T-helper 1 cell (primary cell): ENCODE measurements around the gene ZYG11A.
"Not testable (repeated sequence)": the region's sequence is repeated elsewhere in the genome, so short reads cannot be mapped to it uniquely, and the experiment has no call there.

ENCODE experiments used
- DNase-seq, 5 donors: peaks; one replicate each; pipeline ENCODE4 v3.0.0-alpha.2; 2012 to 2020
- total RNA-seq, 4 donors: gene quantifications; one replicate each; lab custom pipeline; 2026; lab: John Stamatoyannopoulos, UW

The ZYG11A gene
- total RNA-seq: 0 to 0.54 (median 0.35) reads per million in 4 donors

DNA sequence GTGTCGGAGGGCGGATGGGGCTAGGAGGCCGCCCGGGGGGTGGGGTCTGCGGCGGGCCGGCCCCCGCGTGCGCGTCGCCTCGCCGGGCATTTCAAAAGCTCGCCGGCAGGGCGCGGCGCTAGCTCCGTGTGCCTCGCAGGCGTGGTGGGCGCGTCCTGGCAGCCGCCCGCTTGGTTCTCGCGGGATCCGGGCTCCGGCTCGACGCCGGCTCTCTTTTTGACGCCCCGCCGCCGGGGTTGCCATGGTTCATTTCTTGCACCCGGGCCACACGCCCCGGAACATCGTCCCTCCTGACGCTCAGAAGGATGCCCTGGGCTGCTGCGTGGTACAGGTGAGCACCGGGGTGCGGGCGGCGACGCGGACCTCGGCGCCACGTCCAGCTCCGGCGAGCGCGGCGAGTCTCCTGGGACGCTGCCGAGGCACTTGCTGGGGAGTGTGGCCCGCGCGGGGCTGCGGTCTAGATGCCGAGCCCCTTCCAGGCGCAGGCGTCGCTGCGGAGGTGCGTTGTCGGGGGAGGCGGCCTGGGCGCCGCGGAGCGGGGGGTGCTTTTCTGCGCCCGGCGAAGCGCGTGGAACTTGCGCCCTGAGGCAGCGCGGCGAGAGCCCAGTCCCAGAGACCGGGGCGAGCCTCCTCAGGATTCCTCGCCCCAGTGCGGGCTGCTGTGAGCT is at the start of gene ZYG11A:
Gene ZYG11A (plus strand): TSS at position 118 of the 668 bp plus-strand sequence. CDS start 124 bp downstream, at position 242.
- DNase-seq: peak; percentile 32 to 82 (median 54)

DNA sequence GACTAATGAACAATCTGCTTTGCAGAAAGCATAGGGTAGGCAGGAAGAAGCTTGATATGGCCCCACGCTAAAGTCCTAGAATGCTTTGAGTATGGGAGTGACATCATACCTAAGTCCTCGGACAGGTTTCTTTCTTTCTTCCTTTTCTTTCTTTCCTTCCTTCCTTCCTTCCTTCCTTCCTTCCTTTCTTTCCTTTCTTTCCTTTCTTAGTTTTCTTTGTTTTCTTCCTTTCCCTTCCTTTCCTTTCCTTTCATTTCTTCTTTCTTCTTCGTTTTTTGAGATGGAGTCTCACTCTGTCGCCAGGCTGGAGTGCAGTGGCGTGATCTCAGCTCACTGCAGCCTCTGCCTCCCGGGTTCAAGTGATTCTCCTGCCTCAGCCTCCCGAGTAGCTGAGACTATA is 48.8 kb upstream of the ZYG11A start:
- DNase-seq: not testable (repeated sequence)

DNA sequence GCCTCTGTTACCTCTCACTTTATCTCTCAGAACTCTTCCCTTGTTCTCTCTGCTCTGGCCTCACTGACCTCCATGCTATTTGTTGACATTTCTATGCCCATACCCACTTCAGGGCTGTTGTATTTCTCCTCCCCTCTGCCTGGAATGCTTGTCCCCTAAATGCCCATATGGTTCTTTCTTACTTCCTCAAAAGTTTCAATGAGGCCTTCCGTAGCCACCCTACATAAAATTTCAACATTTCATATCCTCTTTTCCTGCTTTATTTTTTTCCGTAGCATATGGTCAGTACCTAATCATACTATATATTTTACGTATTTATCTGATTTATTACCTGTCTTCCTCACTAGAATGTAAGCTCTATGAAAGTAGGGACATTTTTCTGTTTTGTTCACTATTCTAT is 47.1 kb upstream of the ZYG11A start:
- no peak for DNase-seq

DNA sequence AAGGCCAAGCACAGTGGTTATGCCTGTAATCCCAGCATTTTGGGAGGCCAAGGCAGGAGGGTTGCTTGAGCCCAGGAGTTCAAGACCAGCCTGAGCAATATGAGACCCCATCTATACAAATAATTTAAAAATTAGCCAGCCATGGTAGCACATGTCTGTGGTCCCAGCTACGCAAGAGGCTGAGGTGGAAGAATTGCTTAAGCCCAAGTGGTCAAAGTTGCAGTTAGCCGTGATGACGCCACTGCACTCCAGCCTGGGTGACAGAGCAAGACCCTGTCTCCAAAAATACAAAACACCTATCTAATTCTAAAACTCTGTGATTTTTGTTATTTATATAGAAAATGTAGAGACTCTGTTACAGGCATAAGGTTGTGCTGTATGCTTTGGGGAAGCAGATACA is 44.2 kb upstream of the ZYG11A start:
- no peak for DNase-seq

DNA sequence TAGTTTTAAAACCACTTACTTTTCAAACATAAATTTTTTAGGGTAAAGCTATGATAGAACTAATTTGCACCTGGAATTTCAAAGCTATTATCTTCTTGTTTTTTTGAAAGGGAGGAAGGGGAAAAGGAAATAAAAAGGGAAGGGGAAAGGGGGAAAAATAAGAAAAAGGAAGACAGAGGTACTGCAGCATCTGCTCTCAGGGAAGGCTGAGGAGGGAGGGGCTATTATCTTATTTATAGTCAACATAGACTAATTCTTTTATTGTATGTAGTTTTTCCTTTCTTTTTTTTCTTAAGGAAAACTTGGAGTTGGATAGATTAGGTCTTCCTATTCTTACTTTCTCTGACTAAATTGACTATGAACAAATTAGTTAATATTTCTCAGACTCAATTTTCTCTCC is 41.5 kb upstream of the ZYG11A start:
- no peak for DNase-seq

DNA sequence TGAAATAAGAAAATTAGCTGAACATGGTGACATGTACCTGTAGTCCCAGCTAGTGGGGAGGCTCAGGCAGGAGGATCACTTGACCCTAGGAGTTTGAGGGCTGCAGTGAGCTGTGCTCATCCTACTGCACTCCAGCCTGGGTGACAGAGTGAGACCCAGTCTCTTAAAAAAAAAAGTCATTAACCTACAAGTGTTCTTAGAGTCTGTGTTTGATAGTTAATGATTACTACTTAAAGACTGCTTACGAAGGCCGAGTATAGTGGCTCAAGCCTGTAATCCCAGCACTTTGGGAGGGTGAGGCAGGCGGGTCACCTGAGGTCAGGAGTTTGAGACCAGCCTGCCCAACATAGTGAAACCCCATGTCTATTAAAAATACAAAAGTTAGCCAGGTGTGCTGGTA is 38.5 kb upstream of the ZYG11A start:
- not testable (repeated sequence) for DNase-seq

DNA sequence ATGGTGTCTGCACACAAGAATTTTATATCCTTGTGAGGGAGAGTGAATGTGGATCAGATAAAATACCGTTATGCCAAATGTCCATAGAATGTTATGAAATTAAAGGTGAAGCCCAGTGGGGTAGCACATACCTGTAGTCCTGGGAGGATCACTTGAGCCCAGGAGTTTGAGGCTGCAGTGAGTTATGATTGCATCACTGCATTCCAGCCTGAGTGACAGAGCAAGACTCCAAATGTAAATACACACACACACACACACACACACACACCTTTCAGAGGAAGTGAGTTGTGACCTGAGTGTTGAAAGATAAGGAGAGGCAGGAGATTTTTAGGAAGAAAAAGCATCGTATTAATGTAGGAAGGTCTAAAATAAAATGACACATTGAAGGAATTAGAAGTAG is 28.1 kb upstream of the ZYG11A start:
- DNase-seq: no peak

DNA sequence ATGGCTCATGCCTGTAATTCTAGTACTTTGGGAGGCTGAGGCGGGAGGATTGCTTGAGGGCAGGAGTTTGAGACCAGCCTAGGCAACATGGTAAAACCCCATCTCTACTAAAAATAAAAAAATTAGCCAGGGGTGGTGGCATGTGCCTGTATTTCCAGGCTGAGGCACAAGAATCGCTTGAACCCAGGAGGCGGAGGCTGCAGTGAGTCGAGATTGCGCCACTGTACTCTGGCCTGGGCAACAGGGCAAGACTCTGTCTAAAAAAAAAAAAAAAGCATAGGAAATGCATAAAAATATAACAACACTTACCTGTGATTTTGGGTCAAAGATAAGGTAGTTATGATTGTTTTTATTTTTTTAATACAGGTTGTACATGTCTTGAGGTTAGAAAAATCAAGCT is 21.7 kb upstream of the ZYG11A start:
- not testable (repeated sequence) for DNase-seq

DNA sequence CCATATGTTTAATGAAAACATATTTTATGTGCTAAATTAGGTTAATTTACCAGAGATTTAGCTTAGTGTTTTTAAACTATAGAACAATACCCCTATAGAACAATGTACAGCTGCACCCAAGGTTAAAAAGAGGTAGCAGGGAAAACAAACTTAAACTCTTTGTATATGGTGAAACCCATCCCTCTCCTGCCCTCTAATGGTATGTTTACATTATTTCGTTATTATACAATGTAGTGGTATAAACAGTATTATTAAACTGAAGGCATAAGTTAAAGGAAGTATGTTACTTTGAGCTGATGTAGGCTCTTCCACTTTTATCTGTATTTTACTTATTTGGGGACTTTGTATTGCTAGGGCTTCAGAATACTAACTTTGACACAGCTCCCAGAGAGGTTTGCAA is 16.7 kb upstream of the ZYG11A start:
- peak in 1 of 5 donors; percentile 3 for DNase-seq

DNA sequence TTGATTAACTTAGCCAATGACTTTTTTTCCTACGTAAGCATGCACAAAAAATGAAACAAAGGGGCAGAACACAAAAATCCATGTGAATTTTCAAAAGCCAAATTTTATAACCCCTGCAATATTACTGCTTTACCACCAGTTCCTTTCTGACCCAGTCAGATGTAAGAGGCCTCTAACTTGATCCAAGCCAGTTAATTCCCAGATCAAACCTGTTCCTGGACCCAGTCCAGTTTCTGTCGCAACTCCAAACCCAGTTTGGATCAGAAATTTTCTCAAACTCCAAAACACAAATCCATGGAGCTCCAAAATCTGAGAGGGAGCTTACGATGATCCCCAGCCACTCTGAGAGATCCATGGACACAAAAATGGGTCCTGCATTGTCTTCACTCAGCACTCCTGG is 7.8 kb upstream of the ZYG11A start:
- no peak for DNase-seq

DNA sequence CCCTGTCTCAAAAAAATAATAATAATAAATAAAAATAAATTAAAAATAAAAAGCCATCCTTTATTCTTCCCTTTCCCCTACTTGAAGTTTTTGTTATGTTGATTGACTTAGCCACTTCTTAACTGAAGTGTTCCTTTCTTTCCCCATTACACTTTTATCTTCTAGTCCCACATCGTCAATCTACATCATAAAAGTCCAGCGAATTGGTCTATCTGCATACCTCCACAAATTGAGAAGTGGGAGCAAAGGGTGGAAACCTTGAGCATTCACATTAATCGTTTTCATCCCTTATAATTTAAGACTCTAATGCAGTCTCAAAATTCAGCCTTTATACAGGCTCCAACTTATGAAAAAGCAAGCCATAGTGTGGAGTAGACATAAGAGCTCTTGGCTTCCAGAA is 6.5 kb upstream of the ZYG11A start:
- DNase-seq: no peak

DNA sequence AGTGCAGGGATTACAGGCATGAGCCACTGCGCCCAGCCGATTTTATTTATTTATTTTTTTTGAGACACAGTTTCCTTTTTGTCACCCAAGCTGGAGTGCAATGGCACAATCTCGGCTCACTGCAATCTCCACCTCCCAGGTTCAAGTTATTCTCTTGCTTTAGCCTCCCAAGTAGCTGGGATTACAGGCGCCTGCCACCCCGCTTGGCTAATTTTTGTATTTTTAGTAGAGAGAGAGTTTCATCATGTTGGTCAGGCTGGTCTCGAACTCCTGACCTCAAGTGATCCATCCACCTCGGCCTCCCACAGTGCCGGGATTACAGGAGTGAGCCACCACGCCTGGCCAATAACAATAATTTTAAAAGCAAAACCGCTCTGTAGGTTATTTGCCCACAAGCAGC is 3.4 kb upstream of the ZYG11A start:
- DNase-seq: not testable (repeated sequence)

DNA sequence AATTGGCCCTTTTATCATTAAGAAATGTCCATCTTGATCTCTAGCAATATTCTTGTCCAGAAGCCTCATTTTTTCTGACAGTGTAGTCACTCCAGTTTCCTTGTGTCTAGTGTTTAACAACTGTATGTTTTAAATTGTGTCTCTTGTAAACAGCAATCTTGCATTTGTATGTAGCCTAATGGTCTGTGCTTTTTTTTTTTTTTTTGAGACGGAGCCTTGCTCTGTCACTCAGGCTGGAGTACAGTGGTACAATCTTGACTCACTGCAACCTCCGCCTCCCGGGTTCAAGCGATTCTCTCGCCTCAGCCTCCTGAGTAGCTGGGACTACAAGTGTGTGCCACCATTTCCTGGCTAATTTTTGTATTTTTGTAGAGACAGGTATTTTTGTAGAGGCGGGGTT is 2.6 kb downstream of the ZYG11A start:
- DNase-seq: not testable (repeated sequence)

DNA sequence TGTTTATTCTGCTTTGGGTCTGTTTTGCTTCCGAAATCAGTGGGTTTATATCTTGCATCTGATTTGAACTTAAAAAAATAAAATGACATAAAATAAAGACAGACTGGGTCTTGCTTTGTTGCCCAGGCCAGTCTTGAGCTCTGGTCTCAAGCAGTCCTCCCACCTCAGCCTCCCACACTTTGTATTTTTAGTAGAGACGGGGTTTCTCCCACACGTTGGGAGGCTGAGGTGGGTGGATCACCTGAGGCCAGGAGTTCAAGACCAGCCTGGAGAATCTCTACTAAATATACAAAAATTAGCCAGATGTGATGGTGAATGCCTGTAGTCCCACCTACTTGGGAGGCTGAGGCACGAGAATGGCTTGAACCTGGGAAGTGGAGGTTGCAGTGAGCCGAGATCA is 5.9 kb downstream of the ZYG11A start:
- DNase-seq: no peak

DNA sequence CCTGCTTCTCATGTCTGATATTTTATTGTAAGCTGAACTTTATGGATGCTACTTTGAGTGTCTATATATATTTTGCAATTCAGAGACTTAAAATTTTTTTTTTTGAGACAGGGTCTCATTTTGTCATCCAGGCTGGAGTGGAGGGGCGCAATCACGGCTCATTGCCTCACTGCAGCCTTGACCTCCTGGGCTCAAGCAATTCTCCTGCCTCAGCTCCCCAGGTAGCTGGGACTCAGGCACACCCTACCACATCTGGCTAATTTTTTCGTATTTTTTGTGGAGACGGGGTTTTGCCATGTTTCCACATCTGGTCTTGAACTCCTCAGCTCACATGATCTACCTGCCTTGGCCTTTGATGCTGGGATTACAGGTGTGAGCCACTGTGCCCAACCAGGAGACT is 8.4 kb downstream of the ZYG11A start:
- DNase-seq: no peak

DNA sequence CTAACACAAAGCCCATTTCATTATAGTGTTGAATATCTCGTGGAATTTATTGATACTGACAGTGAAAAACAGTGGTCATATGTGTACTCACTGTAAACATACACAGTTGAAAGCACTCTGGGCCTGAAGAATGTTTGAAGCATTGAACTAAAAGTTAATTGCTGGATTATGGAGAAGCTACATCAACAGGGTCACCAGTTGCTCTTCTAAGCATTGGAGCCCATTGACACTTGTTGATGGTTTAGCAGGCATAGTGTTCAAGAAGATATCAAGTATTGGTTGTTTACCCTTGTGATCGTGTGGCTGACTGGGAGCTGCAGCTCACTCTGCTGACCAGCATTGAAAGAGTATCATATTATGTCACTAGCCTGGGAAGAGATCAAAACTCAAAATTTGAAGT is 10.3 kb downstream of the ZYG11A start:
- DNase-seq: no peak

DNA sequence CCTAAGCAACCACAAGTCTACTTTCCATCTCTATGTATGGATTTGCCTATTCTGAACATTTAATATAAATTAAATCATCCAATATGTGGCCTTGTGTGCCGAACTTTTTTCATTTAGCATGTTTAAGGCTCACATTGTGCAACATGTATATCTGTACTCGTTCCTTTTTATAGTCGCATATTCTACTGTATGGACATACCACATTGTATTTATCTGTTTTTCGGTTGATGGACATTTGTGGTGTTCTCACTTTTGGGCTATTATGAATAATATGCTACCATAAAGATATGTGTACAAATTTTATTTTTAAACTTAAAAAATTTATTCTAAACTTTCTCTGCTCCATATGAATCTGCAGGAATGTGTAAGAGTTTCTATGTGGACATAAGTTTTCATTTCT is 13.0 kb downstream of the ZYG11A start:
- DNase-seq: no peak

DNA sequence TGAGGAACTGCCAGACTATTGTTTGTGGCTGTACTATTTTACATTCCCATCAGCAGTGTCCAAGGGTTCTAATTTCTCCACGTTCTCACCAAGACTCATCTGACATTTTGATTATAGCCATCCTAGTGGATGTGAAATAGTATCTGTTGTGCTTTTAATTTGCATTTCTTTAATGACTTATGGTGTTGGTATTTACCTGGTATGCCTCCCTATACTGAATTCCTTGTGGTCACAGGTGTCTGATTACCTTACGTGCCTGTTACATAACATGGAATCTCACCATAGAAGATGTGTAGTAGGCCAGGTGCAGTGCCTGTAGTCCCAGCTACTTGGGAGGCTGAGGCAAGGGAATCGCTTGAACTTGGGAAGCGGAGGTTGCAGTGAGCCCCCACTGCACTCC is 13.5 kb downstream of the ZYG11A start:
- DNase-seq: no peak

DNA sequence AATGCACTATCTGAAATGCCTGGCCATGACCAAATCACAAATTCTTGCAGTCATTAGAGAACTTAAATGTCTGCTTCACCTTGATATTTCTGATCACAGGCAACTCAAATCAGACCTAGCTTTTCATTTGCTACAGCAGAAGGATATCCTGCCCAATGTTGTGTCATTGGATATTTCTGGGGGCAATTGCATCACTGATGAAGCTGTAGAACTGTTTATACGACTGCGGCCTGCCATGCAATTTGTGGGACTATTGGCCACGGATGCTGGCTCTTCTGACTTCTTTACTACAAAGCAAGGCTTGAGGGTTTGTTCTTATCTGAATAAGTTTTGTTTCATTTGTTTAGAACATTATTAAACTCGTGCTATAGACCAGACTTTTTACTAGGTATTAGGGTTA is 14.9 kb downstream of the ZYG11A start:
- DNase-seq: no peak

DNA sequence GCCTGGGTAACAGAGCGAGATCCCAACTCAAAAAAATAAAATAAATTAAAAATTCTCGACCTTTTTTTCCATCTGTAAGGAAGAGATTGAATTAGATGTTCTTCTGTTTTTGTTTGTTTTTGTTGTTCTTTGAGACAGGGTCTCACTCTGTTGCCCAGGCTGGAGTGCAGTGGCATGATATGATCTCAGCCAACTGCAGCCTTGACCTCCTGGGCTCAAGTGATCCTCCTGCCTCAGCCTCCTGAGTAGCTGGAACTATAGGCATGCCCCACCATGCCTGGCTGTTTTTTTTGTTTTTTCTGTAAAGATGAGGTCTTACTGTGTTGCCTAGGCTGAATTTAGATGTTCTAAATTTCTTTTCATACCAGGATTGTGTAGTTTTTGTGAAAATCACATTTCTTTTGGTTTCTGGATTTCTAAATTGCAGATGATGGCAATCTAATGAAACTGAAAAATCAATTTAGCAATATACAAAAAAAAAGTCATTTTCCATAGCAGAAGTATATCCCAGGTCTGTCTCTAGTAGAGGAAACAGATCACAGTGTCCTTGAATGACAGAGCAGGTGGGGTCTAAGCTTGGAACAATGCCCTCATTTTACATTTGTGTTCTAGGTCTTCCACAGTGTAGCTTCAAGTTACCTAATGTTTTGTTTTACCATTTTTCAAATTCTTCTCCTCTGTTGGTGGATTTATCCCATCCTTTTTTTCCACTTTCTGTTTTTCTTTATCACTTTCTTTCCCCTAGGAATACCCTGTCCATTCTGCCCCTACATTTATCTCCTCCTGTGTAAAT is 20.3 kb downstream of the ZYG11A start:
- no peak for DNase-seq

DNA sequence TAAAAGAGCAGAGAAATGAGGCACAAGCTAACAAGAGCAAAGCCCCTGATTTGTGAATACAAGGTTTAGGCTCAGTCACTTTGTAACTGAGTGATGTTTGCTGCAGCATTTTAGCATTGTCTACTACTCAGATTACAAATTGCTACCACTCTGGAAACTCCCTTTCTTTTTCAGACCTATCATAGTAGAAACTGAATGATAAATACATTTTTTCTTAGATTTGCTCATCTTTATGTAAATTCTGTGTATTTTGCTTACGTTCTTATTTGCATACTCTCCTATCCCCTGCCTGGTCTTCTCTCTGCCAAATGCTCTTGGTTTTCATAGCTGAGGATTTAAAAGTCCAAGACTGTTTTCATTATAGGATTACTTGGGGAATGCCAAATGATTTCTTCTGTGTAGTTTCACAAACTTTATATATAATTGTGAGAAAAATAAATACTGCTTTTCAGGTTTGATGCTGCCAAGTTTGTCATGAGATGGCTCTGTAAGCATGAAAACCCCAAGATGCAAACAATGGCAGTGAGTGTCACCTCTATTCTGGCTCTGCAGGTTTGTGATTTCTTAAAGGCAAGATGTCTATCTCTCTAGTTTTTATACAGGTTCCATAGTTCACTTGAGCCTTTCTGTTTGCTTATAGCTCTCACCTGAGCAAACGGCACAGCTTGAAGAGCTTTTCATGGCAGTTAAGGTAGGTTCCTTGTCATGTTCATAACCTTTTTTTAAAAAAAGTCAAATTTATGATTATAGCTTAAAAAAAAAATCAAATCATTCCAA is 24.7 kb downstream of the ZYG11A start:
- DNase-seq: peak in 1 of 5 donors; percentile 40

DNA sequence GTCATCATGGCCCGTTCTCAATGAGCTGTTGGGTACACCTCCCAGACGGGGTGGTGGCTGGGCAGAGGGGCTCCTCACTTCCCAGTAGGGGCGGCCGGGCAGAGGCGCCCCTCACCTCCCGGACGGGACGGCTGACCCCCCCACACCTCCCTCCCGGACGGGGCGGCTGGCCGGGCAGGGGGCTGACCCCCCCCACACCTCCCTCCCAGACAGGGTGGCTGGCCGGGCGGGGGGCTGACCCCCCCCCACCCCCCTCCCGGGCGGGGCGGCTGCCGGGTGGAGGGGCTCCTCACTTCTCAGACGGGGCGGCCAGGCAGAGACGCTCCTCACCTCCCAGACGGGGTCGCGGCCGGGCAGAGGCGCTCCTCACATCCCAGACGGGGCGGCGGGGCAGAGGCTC is 27.2 kb downstream of the ZYG11A start:
- DNase-seq: not testable (repeated sequence)

DNA sequence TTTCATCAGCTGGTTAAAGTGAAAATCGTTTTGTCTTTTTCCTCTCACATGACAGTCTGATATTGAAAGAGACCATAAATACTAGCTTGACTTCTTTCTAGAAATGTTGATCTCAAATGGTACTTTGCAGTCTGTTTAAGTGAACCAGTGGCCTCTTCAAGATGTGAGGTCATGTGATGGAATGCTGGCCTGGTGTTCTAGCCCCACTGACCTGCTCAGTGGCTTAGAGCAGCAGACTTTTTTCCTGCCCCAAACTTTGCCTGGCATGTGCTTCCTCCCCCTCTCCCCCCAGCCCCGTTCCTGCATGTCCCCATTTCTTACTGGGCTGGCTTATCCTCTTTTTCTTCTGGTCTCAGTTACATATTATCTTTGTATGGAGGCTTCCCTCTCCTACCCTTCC is 34.3 kb downstream of the ZYG11A start:
- DNase-seq: no peak

DNA sequence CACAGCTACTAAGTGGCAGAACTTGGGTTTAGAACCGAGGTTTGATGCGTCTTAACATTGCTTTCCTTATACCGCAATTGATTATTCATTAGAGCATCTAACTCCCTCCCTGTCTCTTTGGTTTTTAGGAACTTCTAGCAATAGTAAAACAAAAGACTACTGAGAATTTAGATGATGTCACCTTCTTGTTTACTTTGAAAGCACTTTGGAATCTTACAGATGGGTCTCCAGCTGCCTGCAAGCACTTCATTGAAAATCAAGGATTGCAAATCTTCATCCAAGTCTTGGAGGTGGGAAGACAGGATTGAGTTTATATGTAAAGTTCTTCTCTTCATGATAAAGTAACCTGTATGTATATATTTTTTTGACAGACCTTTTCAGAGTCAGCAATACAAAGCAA is 35.0 kb downstream of the ZYG11A start:
- no peak for DNase-seq
